T-helper 1 cell treated with Interleukin-12 subunit alpha and Interleukin-12 subunit beta and Interleukin-4 antibody, amounts not matched to agents 30 μg/mL and 1 μg/mL, for 36 hours (primary cell): Measurements from ENCODE around the gene PIP4K2A.
A peak's percentile ranks its signal among the peaks of the same experiment; 100 is the strongest.
"Not testable (repeated sequence)": the region's sequence is repeated elsewhere in the genome, so short reads cannot be mapped to it uniquely, and the experiment has no call there.

ENCODE experiments used
- H3K27ac Mint-ChIP-seq: one replicate; pipeline ENCODE4 v1.8.0; 2021; ENCODE audit warnings: mild to moderate bottlenecking, mixed read lengths
- H3K27me3 Mint-ChIP-seq: one replicate; pipeline ENCODE4 v1.8.0; 2021; ENCODE audit warnings: low read depth, mixed read lengths
- H3K36me3 Mint-ChIP-seq: one replicate; pipeline ENCODE4 v1.8.0; 2021; ENCODE audit warnings: low read depth, mixed read lengths
- H3K4me1 Mint-ChIP-seq: one replicate; pipeline ENCODE4 v1.8.0; 2021; ENCODE audit warnings: low read depth, mixed read lengths
- H3K4me3 Mint-ChIP-seq: one replicate; pipeline ENCODE4 v1.8.0; 2021; ENCODE audit warnings: mild to moderate bottlenecking, moderate library complexity, mixed read lengths
- H3K9me3 Mint-ChIP-seq: one replicate; pipeline ENCODE4 v1.8.0; 2021; ENCODE audit warnings: mixed read lengths

Gene PIP4K2A

GRCh38 chr10:22727663-22728062 is 13.3 kb upstream of the PIP4K2A start:
- Mint-ChIP-seq H3K27ac (no peak overlapping the region), H3K4me1 (peaks cover 6% of the 10 kb centered on the region), H3K9me3 (no peaks in the 10 kb centered on the region), H3K4me3 (no peak overlapping the region), H3K36me3 (no peaks in the 10 kb centered on the region), H3K27me3 (peaks cover 12% of the 10 kb centered on the region)

GRCh38 chr10:22727112-22727511 is 12.7 kb upstream of the PIP4K2A start:
- Mint-ChIP-seq H3K4me1 (peaks cover 6% of the 10 kb centered on the region), H3K27me3 (peaks cover 9% of the 10 kb centered on the region), H3K36me3 (no peaks in the 10 kb centered on the region), H3K27ac (no peak overlapping the region), H3K4me3 (no peak overlapping the region), H3K9me3 (no peaks in the 10 kb centered on the region)

GRCh38 chr10:22724773-22725172 is 10.4 kb upstream of the PIP4K2A start:
- Mint-ChIP-seq H3K4me1 (peaks cover 12% of the 10 kb centered on the region), H3K36me3 (no peaks in the 10 kb centered on the region), H3K9me3 (no peaks in the 10 kb centered on the region), H3K27me3 (peaks cover 9% of the 10 kb centered on the region), H3K4me3 (no peak overlapping the region), H3K27ac (no peak overlapping the region)

GRCh38 chr10:22723783-22724182 is 9.4 kb upstream of the PIP4K2A start:
- H3K9me3 Mint-ChIP-seq: no peaks in the 10 kb centered on the region
- H3K4me1 Mint-ChIP-seq: peaks cover 12% of the 10 kb centered on the region
- no peak overlapping the region for H3K4me3 Mint-ChIP-seq
- H3K27me3 Mint-ChIP-seq: peaks cover 14% of the 10 kb centered on the region
- H3K27ac Mint-ChIP-seq: no peak overlapping the region
- H3K36me3 Mint-ChIP-seq: no peaks in the 10 kb centered on the region

- H3K9me3 Mint-ChIP-seq: no peaks in the 10 kb centered on the region
- H3K4me1 Mint-ChIP-seq: peaks cover 12% of the 10 kb centered on the region
- H3K27ac Mint-ChIP-seq: no peak overlapping the region
- H3K36me3 Mint-ChIP-seq: no peaks in the 10 kb centered on the region
- no peak overlapping the region for H3K4me3 Mint-ChIP-seq
- H3K27me3 Mint-ChIP-seq: peaks cover 14% of the 10 kb centered on the region
Observed at GRCh38 chr10:22723343-22723779, 9.0 kb upstream of the PIP4K2A start.

- no peak overlapping the region for H3K4me3 Mint-ChIP-seq
- no peak overlapping the region for H3K27ac Mint-ChIP-seq
- H3K36me3 Mint-ChIP-seq: no peaks in the 10 kb centered on the region
- peaks cover 12% of the 10 kb centered on the region for H3K4me1 Mint-ChIP-seq
- no peaks in the 10 kb centered on the region for H3K9me3 Mint-ChIP-seq
- peaks cover 14% of the 10 kb centered on the region for H3K27me3 Mint-ChIP-seq
Observed at GRCh38 chr10:22722626-22723169, 8.3 kb upstream of the PIP4K2A start.

- H3K9me3 Mint-ChIP-seq: no peaks in the 10 kb centered on the region
- no peak overlapping the region for H3K4me3 Mint-ChIP-seq
- no peaks in the 10 kb centered on the region for H3K36me3 Mint-ChIP-seq
- peaks cover 19% of the 10 kb centered on the region for H3K27me3 Mint-ChIP-seq
- no peak overlapping the region for H3K27ac Mint-ChIP-seq
- peaks cover 12% of the 10 kb centered on the region for H3K4me1 Mint-ChIP-seq
Observed at GRCh38 chr10:22720667-22721066, 6.3 kb upstream of the PIP4K2A start.

- no peak overlapping the region for H3K27ac Mint-ChIP-seq
- H3K4me1 Mint-ChIP-seq: peaks cover 17% of the 10 kb centered on the region
- H3K36me3 Mint-ChIP-seq: peaks cover 2% of the 10 kb centered on the region
- peaks cover 19% of the 10 kb centered on the region for H3K27me3 Mint-ChIP-seq
- H3K9me3 Mint-ChIP-seq: no peaks in the 10 kb centered on the region
- no peak overlapping the region for H3K4me3 Mint-ChIP-seq
Observed at GRCh38 chr10:22719406-22720042, 5.1 kb upstream of the PIP4K2A start.

- H3K27ac Mint-ChIP-seq, H3K36me3 Mint-ChIP-seq, H3K9me3 Mint-ChIP-seq, H3K4me3 Mint-ChIP-seq: not testable (repeated sequence)
- Mint-ChIP-seq H3K27me3 (peaks cover 16% of the 10 kb centered on the region), H3K4me1 (peaks cover 17% of the 10 kb centered on the region)
Observed at GRCh38 chr10:22718659-22719058, 4.3 kb upstream of the PIP4K2A start.

- Mint-ChIP-seq H3K27ac (no peak overlapping the region), H3K9me3 (no peaks in the 10 kb centered on the region), H3K36me3 (peaks cover 3% of the 10 kb centered on the region), H3K27me3 (peaks cover 11% of the 10 kb centered on the region), H3K4me3 (no peak overlapping the region), H3K4me1 (peaks cover 13% of the 10 kb centered on the region)
Observed at GRCh38 chr10:22717728-22718127, 3.4 kb upstream of the PIP4K2A start.

- Mint-ChIP-seq H3K27ac (no peak overlapping the region), H3K36me3 (peaks cover 5% of the 10 kb centered on the region), H3K27me3 (peaks cover 10% of the 10 kb centered on the region), H3K4me1 (peaks cover 19% of the 10 kb centered on the region), H3K9me3 (no peaks in the 10 kb centered on the region), H3K4me3 (no peak overlapping the region)
Observed at GRCh38 chr10:22716943-22717342, 2.6 kb upstream of the PIP4K2A start.

- Mint-ChIP-seq H3K4me1 (peaks cover 27% of the 10 kb centered on the region), H3K4me3 (peak overlapping the region; percentile 83), H3K27me3 (peaks cover 10% of the 10 kb centered on the region), H3K36me3 (peaks cover 10% of the 10 kb centered on the region), H3K27ac (peak overlapping the region; percentile 82), H3K9me3 (no peaks in the 10 kb centered on the region)
Observed at GRCh38 chr10:22715290-22715625, 880 bp upstream of the PIP4K2A start.

- H3K27me3 Mint-ChIP-seq: peaks cover 5% of the 10 kb centered on the region
- H3K27ac Mint-ChIP-seq: peak overlapping the region; percentile 36
- no peaks in the 10 kb centered on the region for H3K9me3 Mint-ChIP-seq
- H3K36me3 Mint-ChIP-seq: peaks cover 10% of the 10 kb centered on the region
- peaks cover 37% of the 10 kb centered on the region for H3K4me1 Mint-ChIP-seq
- peak overlapping the region; percentile 73 for H3K4me3 Mint-ChIP-seq
Observed at GRCh38 chr10:22713853-22714478, 412 bp downstream of the PIP4K2A start.

GRCh38 chr10:22712956-22713852 is 1.2 kb downstream of the PIP4K2A start:
- H3K9me3 Mint-ChIP-seq: no peaks in the 10 kb centered on the region
- H3K4me1 Mint-ChIP-seq: peaks cover 40% of the 10 kb centered on the region
- H3K4me3 Mint-ChIP-seq: peak overlapping the region; percentile 88
- peak overlapping the region; percentile 71 for H3K27ac Mint-ChIP-seq
- H3K36me3 Mint-ChIP-seq: peaks cover 14% of the 10 kb centered on the region
- H3K27me3 Mint-ChIP-seq: peaks cover 5% of the 10 kb centered on the region
